ENCODE measurements around the gene GID4.
"Not testable (repeated sequence)": the region's sequence is repeated elsewhere in the genome, so short reads cannot be mapped to it uniquely, and the experiment has no call there.

The GID4 gene

DNA sequence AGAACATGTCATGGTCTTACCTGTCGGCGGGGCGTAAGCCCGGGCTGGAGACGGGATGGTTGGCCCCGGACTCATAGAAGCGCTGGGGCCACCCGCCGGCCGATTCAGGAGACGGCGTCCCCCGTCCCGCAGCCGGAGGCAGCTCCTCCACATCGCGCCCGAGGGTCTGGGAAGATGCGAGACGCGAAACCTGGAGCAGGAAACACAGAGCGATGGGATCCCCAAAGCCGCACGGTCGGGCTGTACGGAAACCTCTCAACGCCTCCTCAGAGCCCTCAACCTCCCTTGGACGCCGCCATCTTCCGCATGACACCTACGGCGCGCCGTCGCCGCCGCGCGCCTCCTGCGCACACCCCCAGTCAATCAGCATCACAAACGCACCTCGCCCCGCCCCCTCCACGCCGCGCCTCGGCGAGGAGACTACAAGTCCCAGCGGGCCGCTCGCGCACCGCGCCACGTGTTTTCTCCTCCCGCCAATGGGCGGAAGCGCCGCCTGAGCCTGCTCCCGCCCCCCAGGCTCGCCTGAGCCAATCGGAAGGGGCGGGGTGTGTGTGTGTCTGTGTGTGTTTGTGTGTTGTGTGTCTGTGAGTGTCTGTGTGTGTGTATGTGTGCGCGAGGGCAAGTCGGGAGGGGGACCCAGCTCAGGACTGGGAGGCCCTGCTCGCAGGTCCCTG, at the start of gene GID4, which contains the start of gene ATPAF2:
TSS of gene GID4 (plus strand) at position 548 of the 674 bp plus-strand sequence. CDS start at position 605, 57 bp downstream.
TSS of gene ATPAF2 (minus strand) at position 308 of the 674 bp plus-strand sequence. CDS start at position 153, 155 bp downstream.
- DNase-seq (ENCODE audit: low spot score): peak; percentile 98

DNA sequence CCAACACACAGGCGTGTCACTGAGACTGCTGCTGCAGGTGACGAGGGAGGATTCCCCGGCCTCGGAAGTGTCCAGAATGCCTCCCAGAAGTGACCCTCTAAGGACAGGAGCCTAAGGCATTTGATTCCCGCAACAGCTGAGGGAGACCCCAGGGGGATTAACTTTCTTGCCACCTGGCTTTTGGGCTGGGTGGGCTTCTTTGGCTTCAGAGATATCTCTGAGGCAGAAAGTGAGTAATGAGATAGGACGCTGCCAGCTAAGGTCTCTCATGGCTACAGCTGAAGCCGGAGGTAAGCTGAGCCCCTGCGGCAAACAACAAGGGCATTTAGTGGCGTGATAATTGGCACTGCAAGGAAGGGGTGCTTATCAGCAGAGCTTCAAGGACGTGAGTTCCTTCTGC, 49.6 kb upstream of the GID4 start:
- no peak for DNase-seq (ENCODE audit: low spot score)

DNA sequence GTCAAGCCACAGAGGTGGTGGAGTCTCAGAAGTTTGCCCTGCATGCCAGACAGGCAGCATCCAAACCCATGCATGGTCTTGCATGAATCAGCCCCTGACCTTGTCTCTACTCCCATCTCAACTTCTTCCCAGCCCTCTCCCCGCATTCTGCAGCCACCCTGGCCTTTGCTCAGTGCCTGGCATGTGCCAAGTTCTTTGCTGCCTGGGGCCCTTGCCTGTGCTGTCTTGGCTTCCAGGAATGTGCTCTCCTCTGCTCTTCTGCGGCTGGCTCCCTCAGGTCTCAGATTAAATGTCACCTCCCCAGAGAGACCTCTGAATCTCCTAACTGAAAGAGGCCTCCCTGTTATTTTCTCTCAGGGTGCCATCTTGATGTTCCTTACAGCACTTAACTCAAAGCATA, 48.9 kb upstream of the GID4 start:
- DNase-seq (ENCODE audit: low spot score): no peak

DNA sequence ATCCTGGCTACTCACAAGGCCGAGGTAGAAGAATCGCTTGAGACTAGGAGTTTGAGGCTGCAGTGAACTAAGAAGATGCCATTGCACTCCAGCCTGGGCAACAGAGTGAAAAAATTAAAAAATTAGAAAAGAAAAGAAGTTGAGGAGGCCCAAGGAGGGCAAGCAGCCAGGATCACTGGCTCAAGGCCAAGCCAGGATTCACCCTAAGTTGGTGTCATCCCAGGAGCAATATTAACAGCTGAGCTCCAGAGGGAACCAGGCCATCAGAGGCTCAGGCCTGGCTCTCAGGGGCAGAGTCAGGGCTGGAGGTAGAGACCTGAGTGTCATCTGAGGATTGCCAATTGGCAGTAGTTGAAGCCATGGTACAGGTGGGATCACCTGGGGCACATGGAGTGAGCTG, 45.8 kb upstream of the GID4 start:
- no peak for DNase-seq (ENCODE audit: low spot score)

DNA sequence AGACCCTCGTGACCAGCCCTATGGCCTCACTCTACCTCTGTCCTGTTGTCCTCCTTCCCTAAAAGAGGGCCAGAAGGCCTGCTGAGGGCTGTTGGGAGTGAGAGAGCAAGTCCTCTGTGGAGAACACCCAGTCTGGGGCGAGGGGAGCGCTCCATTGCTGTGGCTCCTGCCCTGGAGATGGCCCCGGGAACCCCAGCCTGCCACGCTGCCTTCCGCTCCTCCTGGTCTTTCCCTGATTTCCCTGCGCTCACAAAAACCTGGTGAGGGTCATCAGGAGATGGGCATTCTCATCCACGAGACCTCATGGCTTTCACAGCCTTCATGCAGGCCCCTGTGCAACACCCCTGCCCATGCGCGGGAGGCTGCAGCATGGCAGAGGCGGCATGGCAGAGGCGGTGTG, 45.4 kb upstream of the GID4 start:
- DNase-seq (ENCODE audit: low spot score): no peak

DNA sequence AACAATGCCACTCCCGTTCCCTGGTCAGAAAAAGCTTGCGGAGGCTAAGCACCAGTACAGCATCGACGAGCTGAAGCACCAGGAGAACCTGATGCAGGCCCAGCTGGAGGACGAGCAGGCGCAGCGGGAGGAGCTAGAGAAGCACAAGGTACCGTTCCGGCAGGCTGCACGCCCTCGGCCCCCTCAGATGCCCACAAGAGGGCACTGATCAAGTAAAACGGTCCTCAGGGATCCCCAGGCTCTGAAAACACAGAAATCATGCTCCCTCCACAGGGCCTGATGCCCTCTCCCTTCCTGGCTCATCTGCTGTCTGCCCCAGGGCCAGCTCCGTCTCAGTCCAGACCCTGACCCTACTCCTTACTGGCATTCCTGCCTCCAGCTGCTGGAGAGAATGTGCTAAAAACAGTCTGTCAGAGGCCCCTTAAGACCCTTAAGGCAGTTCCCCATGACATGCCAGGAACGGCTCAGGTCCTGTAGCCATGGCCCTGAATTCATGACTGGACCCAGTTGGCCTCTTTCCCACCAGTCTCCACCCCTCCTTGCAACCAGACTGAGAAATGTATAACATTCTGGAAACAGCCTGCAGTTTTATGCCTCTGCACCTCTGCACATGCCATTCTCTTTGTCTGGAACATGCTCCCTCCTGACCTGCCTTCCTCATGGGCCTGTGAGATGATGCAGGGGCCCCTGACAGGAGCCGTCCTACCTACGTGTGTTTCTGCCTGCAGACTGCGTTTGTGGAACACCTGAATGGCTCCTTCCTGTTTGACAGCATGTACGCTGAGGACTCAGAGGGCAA, 44.7 kb upstream of the GID4 start:
- peak; percentile 24 for DNase-seq (ENCODE audit: low spot score)

DNA sequence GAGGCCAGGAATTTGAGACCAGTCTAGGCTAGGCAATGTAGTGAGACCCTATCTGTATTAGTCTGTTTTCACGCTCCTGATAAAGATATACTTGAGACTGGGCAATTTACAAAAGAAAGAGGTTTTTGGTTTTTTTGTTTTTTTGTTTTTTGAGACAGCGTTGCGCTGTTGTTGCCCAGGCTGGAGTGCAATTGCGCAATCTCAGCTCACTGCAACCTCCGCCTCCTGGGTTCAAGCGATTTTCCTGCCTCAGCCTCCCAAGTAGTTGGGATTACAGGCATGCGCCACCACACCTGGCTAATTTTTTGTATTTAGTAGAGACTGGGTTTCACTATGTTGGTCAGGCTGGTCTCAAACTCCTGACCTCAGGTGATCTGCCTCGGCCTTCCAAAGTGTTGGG, 43.3 kb upstream of the GID4 start:
- not testable (repeated sequence) for DNase-seq (ENCODE audit: low spot score)

DNA sequence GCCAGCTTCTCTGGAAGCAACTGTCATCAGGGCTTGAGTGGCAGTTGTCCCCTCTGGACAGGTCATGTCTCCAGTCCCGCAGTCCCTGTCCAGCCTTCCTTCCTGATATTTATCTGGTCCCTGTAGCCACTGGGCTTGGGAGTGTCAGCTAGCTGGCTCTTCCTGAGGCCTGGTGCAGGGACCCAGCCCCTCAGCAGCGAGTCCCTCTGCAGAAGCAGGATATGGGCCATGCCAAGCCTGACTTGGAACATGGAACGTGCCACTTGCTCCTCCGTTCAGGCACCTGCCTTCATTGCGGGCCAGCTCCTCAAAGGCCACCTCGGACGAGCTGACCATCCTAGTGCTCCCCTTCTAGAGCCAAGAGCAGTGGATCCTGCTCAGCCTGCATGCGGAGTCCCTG, 40.3 kb upstream of the GID4 start:
- no peak for DNase-seq (ENCODE audit: low spot score)

DNA sequence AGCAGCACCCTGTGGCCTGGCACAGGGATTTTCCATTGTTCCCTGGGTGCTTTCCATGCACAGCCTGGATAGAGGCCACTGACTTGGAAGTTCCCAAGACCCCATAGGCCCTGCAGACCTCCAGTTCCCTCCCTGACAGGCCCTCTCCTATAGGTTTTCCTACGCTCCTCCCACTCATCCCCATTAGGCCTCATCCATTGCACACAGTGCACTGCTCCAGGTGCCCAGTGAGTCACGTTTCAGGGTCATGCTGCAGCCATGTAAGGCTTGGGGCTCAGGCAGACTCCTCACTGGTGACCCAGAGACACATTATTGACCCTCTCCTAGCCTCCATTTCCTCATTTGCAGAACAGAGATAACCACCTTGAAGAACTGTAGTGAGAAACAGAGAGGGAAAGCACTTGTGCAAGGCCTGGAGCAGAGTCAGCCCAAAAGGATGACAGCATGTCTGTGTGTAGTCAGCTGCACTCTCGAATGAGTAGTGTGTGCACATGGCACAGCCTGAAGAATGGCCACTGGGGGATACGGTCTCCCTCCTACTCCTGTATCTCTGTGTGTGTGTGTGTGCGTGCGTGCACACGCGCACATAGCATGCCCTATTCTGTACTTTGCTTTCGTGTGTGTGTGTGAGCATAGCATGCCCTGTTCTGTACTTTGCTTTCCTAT, 39.7 kb upstream of the GID4 start:
- no peak for DNase-seq (ENCODE audit: low spot score)

DNA sequence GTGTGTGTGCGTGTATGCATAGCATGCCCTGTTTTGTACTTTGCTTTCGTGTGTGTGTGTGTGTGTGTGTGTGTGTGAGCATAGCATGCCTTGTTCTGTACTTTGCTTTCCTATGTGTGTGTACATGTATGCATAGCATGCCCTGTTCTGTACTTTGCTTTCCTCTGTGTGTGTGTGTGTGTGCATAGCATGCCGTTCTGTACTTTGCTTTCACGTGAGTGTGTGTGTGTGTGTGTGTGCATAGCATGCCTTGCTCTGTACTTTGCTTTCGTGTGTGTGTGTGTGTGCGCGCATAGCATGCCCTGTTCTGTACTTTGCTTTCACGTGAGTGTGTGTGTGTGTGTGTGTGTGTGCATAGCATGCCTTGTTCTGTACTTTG, 39.2 kb upstream of the GID4 start:
- no peak for DNase-seq (ENCODE audit: low spot score)

DNA sequence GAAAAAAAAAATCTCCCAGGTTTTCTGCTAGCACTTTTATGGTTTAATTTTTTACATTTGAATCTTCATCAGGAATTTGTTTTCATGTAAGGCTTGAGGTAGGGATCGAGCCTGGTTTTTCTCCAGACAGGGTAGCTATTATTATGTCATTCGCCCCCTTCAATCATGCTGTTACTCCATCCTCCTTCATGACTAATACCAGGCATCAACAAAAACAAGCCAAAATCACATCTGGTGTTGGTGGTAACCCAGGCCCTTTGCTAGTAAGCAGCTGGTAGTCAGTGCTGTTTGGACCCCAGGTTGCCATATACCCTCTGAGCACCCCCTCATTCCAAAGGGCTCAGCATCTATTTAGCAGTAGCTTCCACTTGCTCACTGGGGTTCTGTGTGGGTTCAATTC, 37.0 kb upstream of the GID4 start:
- no peak for DNase-seq (ENCODE audit: low spot score)

DNA sequence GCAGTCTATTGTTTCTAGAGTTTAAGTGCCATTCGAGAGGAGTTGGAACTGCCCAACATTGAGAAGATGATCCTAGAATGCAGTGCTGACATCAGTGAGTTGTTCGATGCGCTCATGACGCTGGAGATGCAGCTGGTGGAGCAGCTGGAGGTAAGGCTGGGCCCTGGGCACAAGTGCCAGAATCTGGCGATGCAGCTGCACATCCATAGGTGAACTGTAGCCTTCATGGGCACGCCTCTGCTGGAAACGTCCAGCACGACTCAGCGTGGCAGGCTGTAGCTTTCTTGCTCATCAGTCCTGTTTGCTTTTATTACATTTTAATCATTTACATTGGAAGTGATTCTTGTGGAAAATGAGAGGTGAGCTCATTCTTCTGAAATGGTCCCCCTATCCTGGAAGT, 34.9 kb upstream of the GID4 start:
- DNase-seq (ENCODE audit: low spot score): no peak

DNA sequence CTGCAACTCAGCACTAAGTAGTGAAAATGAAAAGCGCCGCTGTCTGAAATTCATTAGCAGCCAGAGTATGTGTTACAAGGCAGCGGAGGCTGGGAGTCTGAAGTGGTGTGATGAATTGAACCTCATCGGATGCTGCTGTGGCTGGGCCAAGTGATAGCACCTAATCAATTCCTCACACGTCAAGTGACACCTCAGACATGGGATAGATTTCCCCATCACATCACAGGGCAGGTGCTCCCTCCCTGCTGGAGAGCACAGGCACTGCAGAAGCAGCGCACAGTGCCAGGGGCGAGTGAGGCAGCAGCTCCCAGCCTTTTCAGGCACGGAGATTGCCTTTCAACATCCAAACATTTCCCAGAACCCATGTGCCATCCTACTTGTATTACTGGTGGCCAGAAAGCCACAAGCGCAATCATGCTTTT, 34.3 kb upstream of the GID4 start:
- DNase-seq (ENCODE audit: low spot score): no peak

DNA sequence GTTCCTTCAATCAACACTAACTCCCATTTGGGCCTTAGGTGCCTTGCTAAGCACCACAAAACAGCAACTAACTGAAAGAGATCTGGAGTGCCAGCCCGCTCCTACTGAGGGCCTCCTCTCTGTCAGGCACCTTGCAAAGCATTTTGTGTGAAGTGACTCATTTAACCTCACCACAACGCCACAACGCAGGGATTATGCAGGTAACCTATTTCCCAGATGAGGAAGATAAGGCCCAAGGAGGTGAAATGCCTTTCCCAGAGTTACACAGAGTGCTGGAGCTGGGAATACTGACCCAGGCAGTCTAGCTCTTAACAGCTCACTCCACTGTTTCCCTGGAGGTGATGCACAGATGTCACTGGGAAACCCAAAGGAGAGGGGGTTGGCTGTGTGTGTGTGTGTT, 33.7 kb upstream of the GID4 start:
- no peak for DNase-seq (ENCODE audit: low spot score)

DNA sequence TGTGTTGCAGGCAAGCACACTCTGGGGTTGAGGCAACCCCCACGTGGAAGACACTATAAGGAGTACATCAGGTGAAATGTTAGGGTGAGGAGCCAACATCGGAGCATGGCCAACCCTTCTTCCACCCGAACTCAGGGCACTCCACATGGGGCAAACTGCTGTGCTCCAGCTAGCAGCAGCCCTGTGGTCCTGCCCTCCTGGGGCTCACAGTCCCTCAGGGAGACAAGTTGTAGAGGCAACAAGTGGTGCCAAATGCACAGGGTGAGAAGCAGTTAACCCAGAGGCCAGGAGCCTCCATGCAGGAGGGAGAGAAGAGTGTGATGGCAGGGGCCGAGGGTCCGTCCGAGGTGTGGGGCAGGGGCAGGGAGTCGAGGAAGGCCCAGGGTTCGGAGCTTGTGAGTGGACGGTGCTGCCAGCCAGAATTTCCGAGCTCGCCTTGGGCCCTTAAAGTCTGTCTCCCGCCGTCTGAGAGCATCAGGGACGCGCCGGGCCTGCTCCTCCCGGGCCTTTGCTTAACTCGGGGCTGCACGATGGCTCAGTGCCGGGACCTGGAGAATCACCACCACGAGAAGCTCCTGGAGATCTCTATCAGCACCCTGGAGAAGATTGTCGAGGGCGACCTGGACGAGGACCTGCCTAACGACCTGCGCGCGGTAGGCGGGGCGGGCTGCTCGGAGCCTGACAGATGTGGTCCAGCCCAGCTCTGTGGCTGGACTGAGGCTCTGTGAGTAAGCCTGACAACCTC, 32.5 kb upstream of the GID4 start:
- no peak for DNase-seq (ENCODE audit: low spot score)

DNA sequence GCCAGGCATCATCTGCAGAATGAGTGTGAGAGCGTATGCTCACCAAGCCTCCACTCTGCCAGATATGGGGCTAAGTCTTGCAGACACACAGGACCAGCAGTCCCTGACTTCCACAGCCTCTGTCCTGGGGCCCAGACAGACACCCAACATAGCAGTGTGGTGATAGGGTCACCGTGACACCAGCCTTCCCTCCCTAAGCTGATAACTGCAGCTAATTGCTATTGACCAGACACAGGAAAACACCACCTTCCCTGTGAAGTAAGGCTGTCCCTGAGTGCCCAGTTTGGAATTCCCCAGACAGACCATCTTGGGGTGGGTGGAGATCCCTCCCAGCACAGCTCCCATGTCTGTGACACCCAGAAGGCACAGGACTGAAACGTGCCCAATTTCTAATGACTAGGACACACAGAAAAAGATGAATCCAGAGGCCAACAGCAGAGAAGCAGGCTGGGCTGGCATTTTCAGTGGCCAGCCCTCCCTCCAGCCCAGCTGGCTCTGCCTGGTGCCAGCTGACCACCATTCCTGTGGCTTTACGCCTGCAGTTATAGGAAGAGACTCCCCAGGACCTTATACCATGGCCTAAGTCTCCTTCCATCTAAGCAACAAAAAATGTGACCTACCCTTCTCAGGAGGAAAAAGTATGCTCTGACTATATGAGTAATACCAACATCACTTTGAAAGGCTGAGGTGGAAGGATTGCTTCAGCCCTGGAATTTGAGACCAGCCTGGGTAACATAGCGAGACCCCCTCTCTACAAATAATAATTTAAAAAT, 30.5 kb upstream of the GID4 start:
- DNase-seq (ENCODE audit: low spot score): no peak

DNA sequence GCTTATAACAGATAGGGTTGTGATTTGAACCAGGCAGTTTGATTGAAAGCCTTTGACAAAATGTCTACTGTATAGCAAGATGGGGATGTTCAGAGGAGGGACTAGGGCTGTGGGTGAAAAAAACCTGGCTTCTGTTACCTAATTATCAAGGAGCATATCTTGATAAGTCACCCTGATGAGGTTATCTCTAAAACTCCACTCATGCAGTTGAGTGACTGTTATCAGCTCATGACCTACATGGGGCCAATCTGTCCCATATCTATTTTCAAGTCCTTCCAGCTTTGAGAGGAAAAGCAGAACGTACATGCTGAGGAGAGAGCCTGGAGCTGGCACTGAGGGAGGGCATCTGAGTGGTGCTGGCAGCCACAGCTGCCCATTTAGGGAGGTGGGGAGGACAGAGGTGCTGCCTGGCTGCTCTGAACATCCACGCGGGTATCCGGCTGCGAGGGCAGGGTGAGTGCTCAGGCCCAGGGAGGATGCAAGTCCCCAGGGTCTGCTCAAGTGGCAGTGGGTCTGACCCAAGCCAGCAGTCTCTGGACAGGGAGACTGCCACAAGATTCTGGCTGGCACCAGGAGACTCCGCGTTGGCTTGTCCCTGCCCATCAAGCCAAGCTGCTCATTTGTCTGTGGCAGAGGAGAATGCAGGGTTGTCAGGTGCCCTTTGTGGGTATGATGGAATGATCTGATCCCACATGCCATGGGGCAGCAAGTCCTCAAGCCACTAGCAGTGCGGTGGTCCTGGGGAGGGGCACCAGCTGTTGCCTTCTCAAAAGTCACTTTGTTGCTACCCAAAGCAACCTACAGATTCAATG, 29.4 kb upstream of the GID4 start:
- DNase-seq (ENCODE audit: low spot score): no peak

DNA sequence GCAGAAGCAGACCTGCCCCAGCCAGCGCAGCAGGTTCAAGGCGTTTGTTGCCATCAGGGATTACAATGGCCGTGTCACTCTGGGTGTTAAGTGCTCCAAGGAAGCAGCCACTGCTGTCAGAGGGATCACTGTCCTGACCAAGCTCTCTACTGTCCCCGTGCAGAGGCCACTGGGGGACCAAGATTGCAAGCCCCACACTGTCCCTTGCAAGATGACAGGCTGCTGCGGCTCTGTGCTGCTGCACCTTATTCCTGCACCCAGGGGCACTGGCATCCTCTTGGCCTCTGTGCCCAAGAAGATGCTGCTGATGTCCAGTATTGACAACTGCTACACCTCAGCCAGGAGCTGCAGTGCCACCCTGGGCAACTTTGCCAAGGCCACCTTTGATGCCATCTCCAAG, 27.9 kb upstream of the GID4 start:
- DNase-seq (ENCODE audit: low spot score): no peak

DNA sequence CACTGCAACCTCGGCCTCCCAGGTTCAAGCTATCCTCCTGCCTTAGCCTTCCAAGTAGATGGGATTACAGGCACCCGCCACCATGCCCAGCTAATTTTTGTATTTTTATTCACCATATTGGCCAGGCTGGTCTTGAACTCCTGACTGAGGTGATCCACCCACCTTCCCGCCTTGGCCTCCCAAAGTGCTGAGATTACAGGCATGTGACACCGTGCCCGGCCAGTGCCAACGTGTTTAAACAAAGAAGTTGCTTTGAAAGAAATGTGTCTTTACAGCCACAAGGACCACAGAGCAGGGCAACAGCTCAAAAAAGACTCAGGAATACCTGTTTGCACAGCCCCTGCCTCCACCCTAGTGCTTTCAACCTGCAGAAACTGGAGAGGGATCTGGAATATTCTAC, 25.2 kb upstream of the GID4 start:
- no peak for DNase-seq (ENCODE audit: low spot score)

DNA sequence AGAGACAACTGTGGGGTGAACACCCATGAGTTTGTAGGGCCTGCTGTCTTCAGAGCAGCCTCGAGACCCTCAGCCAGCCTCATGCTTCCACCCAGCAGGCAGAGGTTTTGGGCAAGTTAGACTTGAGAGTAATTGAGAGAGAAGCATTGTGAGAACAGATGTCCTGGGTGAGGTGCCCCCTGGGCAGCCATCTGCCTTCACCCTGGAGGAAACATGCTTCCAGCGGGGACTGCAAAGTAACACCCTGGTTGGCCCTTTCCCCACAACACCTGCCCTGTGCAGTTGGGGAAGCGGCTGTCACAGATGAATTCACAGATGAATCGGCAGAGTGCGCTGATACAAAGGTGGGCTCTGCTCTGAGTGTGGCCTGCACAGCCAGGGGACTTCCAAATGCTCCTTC, 23.6 kb upstream of the GID4 start:
- DNase-seq (ENCODE audit: low spot score): no peak

DNA sequence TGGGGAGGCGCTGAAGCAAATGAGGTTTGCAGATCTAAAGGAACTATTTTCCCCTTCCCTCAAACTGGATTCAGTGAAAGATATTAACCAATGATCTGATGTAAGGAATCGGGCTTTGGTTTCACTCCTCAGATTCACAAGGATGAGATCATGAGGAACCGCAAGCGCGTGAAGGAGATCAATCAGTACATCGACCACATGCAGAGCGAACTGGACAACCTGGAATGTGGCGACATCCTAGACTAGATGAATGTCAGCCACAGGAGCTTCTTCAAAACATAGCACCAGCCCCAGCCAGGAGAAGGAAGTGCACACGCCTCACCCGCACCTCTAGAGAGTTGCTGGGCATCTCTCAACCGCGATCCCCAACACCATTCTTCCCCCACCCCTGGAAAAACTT, 22.8 kb upstream of the GID4 start:
- no peak for DNase-seq (ENCODE audit: low spot score)

Data from germinal center (tissue), 1 donor.